GM19438 (cell line): ENCODE data around the gene ZFP62.

Source experiments
- ATAC-seq: cut with Tn5 transposase; IDR thresholded peaks from one replicate; pipeline ENCODE4 v1.9.1; 2021; ENCODE audit warnings: low read depth; ENCODE audit not compliant: unreplicated experiment

Gene ZFP62

GRCh38 chr5:180869587-180869986 lies 8.5 kb upstream of the ZFP62 start:
- ATAC-seq = no peak

DNA sequence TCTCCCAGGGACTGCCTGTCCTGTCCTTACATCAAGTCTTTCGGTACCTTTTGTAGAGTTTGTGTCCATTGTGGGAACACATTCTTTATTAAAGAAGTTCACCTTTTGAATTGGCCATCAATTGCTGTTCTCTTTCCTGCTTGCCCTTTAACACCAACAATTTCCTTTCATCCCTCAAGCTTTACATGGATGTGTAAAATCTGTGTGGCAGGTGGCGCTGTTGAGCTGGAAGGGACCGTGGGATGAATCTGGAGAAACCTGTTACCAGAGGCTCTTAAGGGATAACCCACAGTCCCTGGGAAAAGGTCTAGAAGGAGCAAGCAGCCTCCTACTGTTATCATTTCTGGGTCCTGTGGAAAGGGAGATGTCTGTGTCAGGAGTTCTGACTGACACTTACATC lies 7.9 kb upstream of the ZFP62 start:
- ATAC-seq = no peak

DNA sequence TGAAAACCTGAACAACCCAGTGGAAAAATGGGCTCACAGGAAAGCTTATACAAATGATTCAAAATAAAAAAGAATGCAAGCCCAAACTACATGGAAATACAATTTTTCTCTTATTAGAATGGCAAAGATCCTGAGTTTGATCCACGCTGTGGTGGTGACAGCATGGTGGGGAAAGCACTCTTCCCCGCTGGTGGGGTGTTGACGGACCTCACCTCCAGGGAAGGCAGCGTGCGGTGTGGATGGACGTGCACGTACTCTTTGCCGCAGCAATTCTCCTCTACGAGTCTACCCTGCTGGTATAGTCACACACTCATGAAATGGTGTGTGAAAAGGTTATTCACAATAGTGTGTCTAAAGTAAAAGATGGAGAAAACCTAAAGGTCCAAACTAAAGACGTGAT lies 5.9 kb upstream of the ZFP62 start:
- ATAC-seq = no peak

GRCh38 chr5:180865981-180866695 lies 5.1 kb upstream of the ZFP62 start:
- no peak for ATAC-seq

- no peak for ATAC-seq
Measured at GRCh38 chr5:180862645-180863044, 1.6 kb upstream of the ZFP62 start.

DNA sequence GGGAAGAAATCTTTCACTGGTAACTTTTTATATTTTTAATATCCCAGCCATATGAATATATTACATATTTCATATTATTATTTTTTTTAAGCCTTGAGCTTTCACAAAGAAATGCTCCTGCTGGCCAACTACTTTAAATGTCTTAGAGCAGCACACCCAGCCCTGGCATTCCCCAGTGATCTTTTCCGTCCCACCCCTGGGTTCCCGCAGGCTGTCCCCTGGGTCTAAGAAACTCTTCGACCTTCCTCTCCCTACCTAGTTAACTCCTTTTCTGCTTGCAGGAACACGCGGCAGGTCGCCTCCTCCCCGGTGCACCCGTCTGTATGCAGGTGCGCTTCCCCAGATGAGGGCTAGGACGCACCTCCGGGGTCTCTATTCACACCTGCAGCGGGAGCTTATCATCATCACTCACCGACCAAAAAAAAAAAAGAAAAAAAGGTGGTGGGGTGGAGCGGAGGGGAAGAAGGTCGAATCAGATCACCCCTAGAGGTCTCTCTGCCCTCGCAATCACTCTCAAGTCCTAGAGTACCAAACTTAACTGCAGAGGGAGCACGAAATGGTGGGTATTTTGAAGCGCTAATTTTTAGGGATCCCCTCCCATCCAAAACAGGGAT lies 696 bp downstream of the ZFP62 start:
- ATAC-seq = peak; percentile 55

DNA sequence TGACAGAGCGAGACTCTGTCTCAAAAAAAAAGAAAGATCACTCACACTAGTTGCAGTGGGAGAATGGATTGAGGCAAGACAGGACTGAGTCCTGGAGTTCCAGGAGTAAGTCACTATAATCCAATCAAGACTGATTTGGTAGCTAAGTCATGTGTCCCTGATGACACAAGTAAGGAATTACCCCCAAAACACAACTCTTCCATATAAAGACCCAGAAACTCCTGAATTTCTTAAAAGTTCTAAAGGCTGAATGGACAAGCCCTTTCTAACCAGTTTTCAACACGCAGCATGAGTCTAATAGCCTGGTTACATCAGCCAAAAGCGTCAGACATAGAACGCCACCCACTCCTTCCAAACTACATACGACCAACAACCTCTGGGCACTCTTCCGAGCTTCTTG lies 2.5 kb downstream of the ZFP62 start:
- ATAC-seq = no peak

DNA sequence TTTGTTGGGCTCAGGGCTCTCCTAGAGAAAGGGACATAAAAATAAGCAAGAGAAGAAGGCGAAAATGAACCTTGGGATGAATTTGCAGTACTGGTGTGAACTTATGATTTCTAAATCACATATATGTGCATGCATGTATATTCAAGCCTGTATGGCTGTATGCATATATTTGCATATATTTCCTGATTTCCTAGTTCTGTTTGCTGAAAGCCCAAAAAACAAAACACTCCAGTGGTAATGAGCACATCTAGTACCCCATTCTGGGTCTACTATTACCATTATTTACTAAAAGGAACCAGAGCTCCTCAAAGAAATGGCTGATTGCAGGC lies 7.3 kb downstream of the ZFP62 start:
- no peak for ATAC-seq

GRCh38 chr5:180853121-180853847 lies 7.8 kb downstream of the ZFP62 start:
- no peak for ATAC-seq

GRCh38 chr5:180852495-180852894 lies 8.6 kb downstream of the ZFP62 start:
- ATAC-seq = no peak

DNA sequence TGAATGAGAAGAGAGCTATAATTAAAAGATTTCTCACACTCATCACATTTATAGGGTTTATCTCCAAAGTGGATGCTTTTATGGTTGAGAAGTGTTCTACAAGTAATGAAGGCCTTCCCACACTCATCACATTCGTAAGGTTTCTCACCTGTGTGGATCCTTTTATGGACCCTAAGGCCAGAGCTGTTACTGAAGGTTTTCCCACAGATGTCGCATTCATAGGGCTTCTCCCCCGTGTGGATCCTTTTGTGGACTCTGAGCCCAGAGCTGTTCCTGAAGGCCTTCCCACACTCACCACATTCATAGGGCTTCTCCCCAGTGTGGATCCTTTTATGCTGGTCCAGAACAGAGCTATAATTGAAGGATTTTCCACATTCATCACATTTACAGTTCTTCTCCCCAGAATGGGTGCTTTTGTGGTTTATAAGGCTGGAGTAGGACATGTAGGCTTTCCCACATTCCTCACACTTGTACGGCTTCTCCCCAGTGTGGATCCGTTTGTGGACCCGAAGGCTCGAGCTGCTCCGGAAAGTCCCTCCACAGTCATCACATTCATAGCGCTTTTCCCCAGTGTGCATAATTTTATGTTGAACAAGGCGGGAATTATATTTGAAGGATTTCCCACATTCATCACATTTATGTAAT lies 10.5 kb downstream of the ZFP62 start:
- no peak for ATAC-seq

GRCh38 chr5:180849827-180850226 lies 11.2 kb downstream of the ZFP62 start:
- ATAC-seq = no peak

GRCh38 chr5:180848878-180849277 lies 12.2 kb downstream of the ZFP62 start:
- ATAC-seq = no peak

GRCh38 chr5:180848265-180848664 lies 12.8 kb downstream of the ZFP62 start:
- ATAC-seq = no peak

DNA sequence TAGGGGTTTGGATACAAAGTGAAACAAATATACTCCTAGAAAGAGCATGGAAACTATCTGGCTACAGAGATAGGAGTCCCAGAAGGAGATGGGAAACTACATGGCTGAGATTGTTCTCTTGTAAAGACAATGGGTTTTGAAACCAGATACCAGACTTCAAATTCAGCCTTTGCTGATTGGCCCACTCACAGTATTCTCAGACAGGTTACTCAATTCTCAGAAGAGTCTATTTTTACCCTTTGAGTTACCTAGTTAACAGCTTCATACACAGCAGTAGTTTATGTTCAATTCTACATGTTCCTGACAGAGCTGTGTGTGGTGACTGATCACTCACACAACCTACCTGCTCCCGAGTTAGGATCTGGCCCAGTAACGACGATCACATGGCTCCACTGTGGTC lies 14.1 kb downstream of the ZFP62 start:
- no peak for ATAC-seq

DNA sequence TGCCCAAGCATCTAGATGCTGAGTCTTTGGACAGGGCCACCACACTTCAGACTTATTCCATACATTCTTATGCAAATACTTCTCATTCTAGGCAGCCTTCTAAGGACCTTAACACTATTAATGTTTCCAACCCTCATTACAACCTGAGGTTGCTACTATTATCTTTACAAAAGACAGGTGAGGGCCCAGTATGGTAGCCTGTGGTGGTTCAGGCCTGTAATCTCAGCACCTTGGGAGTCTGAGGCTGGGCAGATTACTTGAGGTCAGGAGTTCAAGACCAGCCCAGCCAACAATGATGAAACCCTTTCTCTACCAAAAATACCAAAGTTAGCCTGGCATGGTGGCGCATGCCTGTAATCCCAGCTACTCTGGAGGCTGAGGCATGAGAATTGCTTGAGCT lies 16.2 kb downstream of the ZFP62 start:
- ATAC-seq = no peak

GRCh38 chr5:180844432-180844831 lies 16.6 kb downstream of the ZFP62 start:
- no peak for ATAC-seq

GRCh38 chr5:180839935-180840334 lies 21.1 kb downstream of the ZFP62 start:
- ATAC-seq = no peak

- ATAC-seq = no peak
Measured at GRCh38 chr5:180839227-180839626, 21.8 kb downstream of the ZFP62 start.

DNA sequence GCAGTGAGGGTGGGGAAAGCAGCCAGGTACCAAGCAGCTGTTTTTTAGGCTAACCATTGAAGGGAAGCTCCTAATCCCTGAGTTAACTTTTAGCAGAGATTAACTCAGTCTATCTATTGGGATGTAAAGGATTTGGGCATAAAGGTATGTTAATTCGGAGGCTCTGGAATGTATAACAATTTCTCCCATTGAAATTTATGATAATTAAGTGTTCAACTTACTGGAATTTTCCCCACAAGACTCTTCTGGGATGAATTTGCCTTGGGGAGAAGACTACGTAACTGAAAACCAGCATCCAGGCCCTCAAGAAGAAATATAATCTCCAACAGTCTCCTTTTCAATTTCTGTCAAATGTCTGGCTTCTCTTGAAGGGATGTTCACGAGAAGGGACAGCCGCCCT lies 23.6 kb downstream of the ZFP62 start:
- no peak for ATAC-seq

GRCh38 chr5:180832638-180833068 lies 28.4 kb downstream of the ZFP62 start:
- ATAC-seq = peak; percentile 44
